HCT116 (cell line): Measurements from ENCODE around the gene CDIP1. TPM values are rescaled to one million over a fixed set of nuclear protein-coding genes. Genes with fewer than 3 reads are reported as not detected.

ENCODE experiments used
- ATAC-seq: fragments of 200-7000 bp; cut with Tn5 transposase; 2 replicates; pipeline ENCODE4 v1.9.1; 2020; ENCODE audit warnings: mild to moderate bottlenecking, moderate library complexity
- BruUV-seq: library from RNA; stranded (reverse); fragments of 400-500 nt; replicated peaks from 2 replicates; lab custom pipeline; 2021; lab: Mats Ljungman, UMichigan
- CTCF ChIA-PET: fragments of 300-600 bp; sonication (Branson Sonifier 250); formaldehyde crosslinking; loops from one replicate; lab custom pipeline; 2021; ENCODE audit warnings: antibody characterized with exemption; lab: Charles Lee
- POLR2A ChIA-PET: fragments of 300-600, 350-600 bp; sonication (Branson Sonifier 250); formaldehyde crosslinking; loops from one replicate; lab custom pipeline; 2021; ENCODE audit warnings: antibody characterized with exemption; lab: Charles Lee
- RAD21 ChIA-PET, 2 experiments: fragments of 300-600 bp; sonication (Branson Sonifier 250); formaldehyde crosslinking; loops; one replicate each; lab custom pipeline; 2023; ENCODE audit warnings: low total read pairs in 2 of 2; ENCODE audit not compliant: uncharacterized antibody in 2 of 2, unreplicated experiment in 2 of 2, low non-redundant PET in 1 of 2; lab: Charles Lee
- DNase-seq: peaks from one replicate; pipeline ENCODE4 v3.0.0-alpha.2; 2010; ENCODE audit warnings: low read depth, low spot score
- H2AFZ ChIP-seq: fragments of 200-600 bp; shearing (Covaris generic), sonication (generic); 2 replicates; pipeline ENCODE4 v1.6.1; 2017; ENCODE audit warnings: low read depth, mixed run types, mixed read lengths, antibody characterized with exemption, low read length; ENCODE audit not compliant: poor library complexity, severe bottlenecking
- H3K27ac ChIP-seq: 2 replicates; pipeline ENCODE4 v1.5.1; 2012; ENCODE audit warnings: low read depth, low read length
- H3K27me3 ChIP-seq: fragments of 200-600 bp; sonication (generic); 2 replicates; pipeline ENCODE4 v1.6.1; 2016; ENCODE audit warnings: mixed run types, low read length, mixed read lengths; ENCODE audit not compliant: insufficient read depth
- H3K36me3 ChIP-seq, 2 experiments: fragments of 200-500 bp in 1 of 2; fragments of 200-600 bp in 1 of 2; sonication (Bioruptor generic) in 1 of 2; sonication (generic) in 1 of 2; 2 replicates each; pipeline versions ENCODE4 v1.5.1 to v1.6.1; 2014 to 2016; ENCODE audit warnings: low read length in 2 of 2, inconsistent platforms in 1 of 2, mixed read lengths in 1 of 2, mixed run types in 1 of 2; ENCODE audit not compliant: insufficient read depth in 2 of 2, control insufficient read depth in 1 of 2
- H3K4me1 ChIP-seq, 2 experiments: fragments of 200-600 bp in 1 of 2; sonication (generic) in 1 of 2; 2 replicates each; pipeline versions ENCODE4 v1.5.1 to v1.6.1; 2012 to 2017; ENCODE audit warnings: low read length in 2 of 2, inconsistent platforms in 1 of 2, mild to moderate bottlenecking in 1 of 2, mixed read lengths in 1 of 2, mixed run types in 1 of 2, moderate library complexity in 1 of 2; ENCODE audit not compliant: insufficient read depth in 2 of 2, control insufficient read depth in 1 of 2
- H3K4me2 ChIP-seq: fragments of 200-600 bp; sonication (generic); 2 replicates; pipeline ENCODE4 v1.6.1; 2017; ENCODE audit warnings: mixed run types, low read length, mixed read lengths
- H3K4me3 ChIP-seq, 2 experiments: fragments of 200-600 bp in 1 of 2; sonication (generic) in 1 of 2; replicated peaks in 1 of 2; 2 replicates each; pipeline ENCODE4 v1.5.1; 2011 to 2016; ENCODE audit warnings: low read length in 2 of 2, control low read depth in 1 of 2, low read depth in 1 of 2, mild to moderate bottlenecking in 1 of 2, mixed read lengths in 1 of 2, mixed run types in 1 of 2
- H3K79me2 ChIP-seq: fragments of 200-600 bp; sonication (generic); 2 replicates; pipeline ENCODE4 v1.6.1; 2017; ENCODE audit warnings: mild to moderate bottlenecking, mixed run types, low read length, moderate library complexity, mixed read lengths; ENCODE audit not compliant: insufficient read depth
- H3K9ac ChIP-seq: fragments of 200-600 bp; sonication (generic); 2 replicates; pipeline ENCODE4 v1.6.1; 2016; ENCODE audit warnings: low read length, mixed read lengths
- H3K9me2 ChIP-seq: fragments of 200-600 bp; sonication (generic), shearing (Covaris generic); 2 replicates; pipeline ENCODE4 v1.6.1; 2017; ENCODE audit warnings: mixed run types, mild to moderate bottlenecking, moderate library complexity; ENCODE audit not compliant: insufficient read depth
- H3K9me3 ChIP-seq, 2 experiments: fragments of 200-500 bp in 1 of 2; fragments of 200-600 bp in 1 of 2; sonication (Bioruptor generic) in 1 of 2; sonication (generic) in 1 of 2; 2 replicates each; pipeline ENCODE4 v1.6.1; 2014 to 2017; ENCODE audit warnings: low read length in 2 of 2, mixed read lengths in 2 of 2, inconsistent platforms in 1 of 2, low read depth in 1 of 2, mild to moderate bottlenecking in 1 of 2, mixed run types in 1 of 2, moderate library complexity in 1 of 2; ENCODE audit not compliant: control insufficient read depth in 1 of 2, insufficient read depth in 1 of 2
- H4K20me1 ChIP-seq: fragments of 200-600 bp; sonication (generic), shearing (Covaris generic); 2 replicates; pipeline ENCODE4 v1.6.1; 2017; ENCODE audit warnings: mixed run types, mild to moderate bottlenecking, moderate library complexity; ENCODE audit not compliant: insufficient read depth
- CBX3 ChIP-seq: IDR thresholded peaks from 2 replicates; pipeline ENCODE4 v1.6.1; 2012; ENCODE audit warnings: low read depth
- CTCF ChIP-seq, 3 experiments: fragments of 200-600 bp in 1 of 3; sonication (generic) in 1 of 3; IDR thresholded peaks in 2 of 3; conservative IDR thresholded peaks in 1 of 3; 2 replicates each; pipeline ENCODE4 v1.5.1; 2012 to 2017; ENCODE audit warnings: low read depth in 2 of 3, low read length in 2 of 3, antibody characterized with exemption in 1 of 3, borderline replicate concordance in 1 of 3, control low read depth in 1 of 3, mild to moderate bottlenecking in 1 of 3, mixed read lengths in 1 of 3, mixed run types in 1 of 3, moderate library complexity in 1 of 3; ENCODE audit not compliant: insufficient read depth in 1 of 3
- EGR1 ChIP-seq: IDR thresholded peaks from 2 replicates; pipeline ENCODE4 v1.6.1; 2012; ENCODE audit warnings: low read depth
- EZH2 ChIP-seq: fragments of 200-600 bp; sonication (generic); IDR thresholded peaks from 2 replicates; pipeline ENCODE4 v1.6.1; 2017; ENCODE audit warnings: antibody characterized with exemption, mixed run types
- FOSL1 ChIP-seq: IDR thresholded peaks from 2 replicates; pipeline ENCODE4 v1.6.1; 2012; ENCODE audit warnings: low read depth
- intact Hi-C: fragments of 100-400 bp; cut with micrococcal nuclease; formaldehyde crosslinking; loops from 2 replicates; pipeline ENCODE4 v1.10.0; 2022
- total RNA-seq: library from RNA; stranded (reverse); gene quantifications from one replicate; pipeline ENCODE4 v1.2.1, GENCODE V29; 2021; ENCODE audit not compliant: unreplicated experiment

The CDIP1 gene
- total RNA-seq, 1 experiment from 2014 or later, result 7.2 TPM

- Histone ChIP-seq H3K27me3 (no peaks in the 10 kb centered on the region), H3K4me3 (peak overlapping the region; percentile 25 to 55), H3K79me2 (no peaks in the 10 kb centered on the region), H3K4me2 (peak overlapping the region; percentile 84), H4K20me1 (no peaks in the 10 kb centered on the region), H3K4me1 (peaks cover 0 to 14% of the 10 kb centered on the region in 2 experiments; a peak in 1 of 4 replicates), H3K9me2 (no peaks in the 10 kb centered on the region)
- BruUV-seq, result no TSS peak
- RAD21 ChIA-PET, result no interaction called here
- intact Hi-C loops, result no loop called here
- TF ChIP-seq FOSL1, result no peak
- no peak for TF ChIP-seq CBX3
- no peak for TF ChIP-seq CTCF (IDR thresholded peaks at IDR 0.05 in 2 of 3, conservative IDR thresholded peaks at IDR 0.05 in 1 of 3; ENCODE audit: borderline replicate concordance in 1 of 3, insufficient read depth in 1 of 3, low read depth in 2 of 3, low read length in 2 of 3)
- no peak for TF ChIP-seq EZH2
- no peak for TF ChIP-seq EGR1
- TF ChIP-seq, all 23 proteins: peak for 0
- Histone ChIP-seq H3K36me3 (no peaks in the 10 kb centered on the region), H3K9ac (0 out of 2 replicates have a peak overlapping the region, but pooled peaks have one; percentile 27), H2AFZ (no peak overlapping the region), H3K27ac (no peak overlapping the region), H3K9me3 (peaks cover 9 to 15% of the 10 kb centered on the region in 2 experiments; a peak in 3 of 4 replicates)
- peak; percentile 39 for ATAC-seq
- POLR2A ChIA-PET, result no interaction called here
- DNase-seq, result no peak
- CTCF ChIA-PET, result interaction anchor here (1.4 kb wide), 1 partner anchor 11 kb away, joined by 11 read pairs; no protein-coding TSS in a partner anchor
Observed at GRCh38 chr16:4537376-4538343, 913 bp downstream of the CDIP1 start.
